Activated CD4-positive, CD25-positive, alpha-beta regulatory T cell (primary cell): Measurements from ENCODE around the gene MKRN2.
"Not testable (repeated sequence)": the region's sequence is repeated elsewhere in the genome, so short reads cannot be mapped to it uniquely, and the experiment has no call there.

Experiments used
- DNase-seq, 4 experiments: peaks; one replicate each; lab custom pipeline; 2025; lab: John Stamatoyannopoulos, UW

Gene MKRN2

DNA sequence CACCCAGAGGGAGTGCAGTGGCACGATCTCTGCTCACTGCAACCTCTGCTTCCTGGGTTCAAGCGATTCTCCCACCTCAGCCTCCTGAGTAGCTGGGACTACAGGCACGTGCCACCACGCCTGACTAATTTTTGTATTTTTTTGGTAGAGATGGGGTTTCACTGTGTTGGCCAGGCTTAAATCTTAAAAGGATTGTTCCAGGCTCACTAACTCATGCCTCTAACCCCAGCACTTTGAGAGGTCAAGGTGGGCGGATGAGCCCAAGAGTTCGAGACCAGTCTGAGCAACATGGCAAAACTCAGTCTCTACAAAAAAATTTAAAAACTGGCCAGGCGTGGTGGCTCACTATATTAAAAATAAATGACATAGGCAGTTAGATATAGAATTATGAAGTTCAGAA is 74.0 kb downstream of the MKRN2 start:
- not testable (repeated sequence) for DNase-seq

DNA sequence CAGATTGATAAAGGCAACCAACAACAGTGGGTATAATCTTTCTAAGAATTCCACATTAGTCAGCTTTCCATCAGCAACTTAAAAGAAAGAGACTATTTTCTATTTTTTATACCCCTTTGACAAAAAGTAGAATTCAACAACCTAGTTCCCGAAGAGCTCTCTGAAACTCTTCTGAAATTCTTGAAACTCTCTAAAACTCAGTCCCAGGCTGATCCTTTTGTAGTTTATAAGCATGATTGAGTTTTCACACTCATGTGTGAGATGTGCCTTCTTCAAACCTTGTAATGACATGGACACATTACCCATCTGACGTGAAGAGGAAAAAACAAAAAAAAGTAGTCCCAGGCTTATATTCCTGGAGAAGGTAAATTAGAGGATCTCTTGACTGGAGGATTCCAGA is 75.6 kb downstream of the MKRN2 start:
- no peak for DNase-seq

GRCh38 chr3:12633108-12633507 is 76.2 kb downstream of the MKRN2 start:
- no peak for DNase-seq
